CD4-positive, alpha-beta T cell treated with Interleukin-17A for 1 hour (primary cell): Measurements from ENCODE around the gene MCAT.

Source experiments
- DNase-seq: peaks from one replicate; pipeline ENCODE4 v3.0.0-alpha.2; 2020

Gene MCAT, protein sequence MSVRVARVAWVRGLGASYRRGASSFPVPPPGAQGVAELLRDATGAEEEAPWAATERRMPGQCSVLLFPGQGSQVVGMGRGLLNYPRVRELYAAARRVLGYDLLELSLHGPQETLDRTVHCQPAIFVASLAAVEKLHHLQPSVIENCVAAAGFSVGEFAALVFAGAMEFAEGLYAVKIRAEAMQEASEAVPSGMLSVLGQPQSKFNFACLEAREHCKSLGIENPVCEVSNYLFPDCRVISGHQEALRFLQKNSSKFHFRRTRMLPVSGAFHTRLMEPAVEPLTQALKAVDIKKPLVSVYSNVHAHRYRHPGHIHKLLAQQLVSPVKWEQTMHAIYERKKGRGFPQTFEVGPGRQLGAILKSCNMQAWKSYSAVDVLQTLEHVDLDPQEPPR

DNA sequence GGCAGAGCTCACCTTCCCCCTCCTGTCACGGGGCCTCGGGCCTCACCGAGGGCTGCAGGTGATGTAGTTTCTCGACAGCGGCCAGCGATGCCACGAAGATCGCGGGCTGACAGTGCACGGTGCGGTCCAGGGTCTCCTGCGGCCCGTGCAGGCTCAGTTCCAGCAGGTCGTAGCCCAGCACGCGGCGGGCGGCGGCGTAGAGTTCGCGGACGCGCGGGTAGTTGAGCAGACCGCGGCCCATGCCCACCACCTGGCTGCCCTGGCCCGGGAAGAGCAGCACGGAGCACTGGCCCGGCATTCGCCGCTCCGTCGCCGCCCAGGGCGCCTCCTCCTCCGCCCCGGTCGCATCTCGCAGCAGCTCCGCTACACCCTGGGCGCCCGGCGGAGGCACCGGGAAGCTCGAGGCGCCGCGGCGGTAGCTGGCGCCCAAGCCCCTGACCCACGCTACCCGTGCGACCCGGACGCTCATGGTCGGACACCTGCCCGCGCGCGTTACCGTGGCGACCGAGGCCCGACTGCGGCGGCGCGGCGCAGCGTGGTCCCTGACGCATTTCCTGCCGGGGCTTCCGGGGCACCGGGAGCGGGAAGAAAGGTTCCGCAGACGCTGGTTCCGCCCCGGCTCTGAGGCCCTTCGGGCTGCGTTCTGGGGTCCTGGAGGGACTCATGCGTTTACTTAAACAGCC is at the start of gene MCAT:
Gene MCAT, minus strand, starts transcription at position 519 of the 683 bp plus-strand sequence. Its CDS starts 50 bp downstream, at position 469.
- peak; percentile 85 for DNase-seq

DNA sequence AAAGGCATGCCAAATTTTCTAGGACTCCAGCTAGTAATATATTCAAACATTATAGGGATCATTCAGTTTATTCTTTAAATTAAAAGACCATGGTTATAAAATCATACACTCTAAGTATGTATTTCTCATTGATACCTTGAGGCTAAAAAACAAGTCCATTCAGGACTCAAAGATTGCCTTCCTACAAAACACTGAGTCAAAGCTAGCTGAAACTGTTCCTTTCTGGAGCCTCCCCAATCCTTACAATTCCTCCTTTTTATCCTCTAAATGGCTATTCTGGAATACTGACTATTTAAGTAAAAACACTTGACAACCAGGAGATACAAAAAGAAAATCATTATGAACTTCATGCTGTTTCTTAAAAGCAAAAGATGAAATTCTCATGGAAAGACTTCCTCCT is 48.6 kb upstream of the MCAT start:
- DNase-seq: no peak

DNA sequence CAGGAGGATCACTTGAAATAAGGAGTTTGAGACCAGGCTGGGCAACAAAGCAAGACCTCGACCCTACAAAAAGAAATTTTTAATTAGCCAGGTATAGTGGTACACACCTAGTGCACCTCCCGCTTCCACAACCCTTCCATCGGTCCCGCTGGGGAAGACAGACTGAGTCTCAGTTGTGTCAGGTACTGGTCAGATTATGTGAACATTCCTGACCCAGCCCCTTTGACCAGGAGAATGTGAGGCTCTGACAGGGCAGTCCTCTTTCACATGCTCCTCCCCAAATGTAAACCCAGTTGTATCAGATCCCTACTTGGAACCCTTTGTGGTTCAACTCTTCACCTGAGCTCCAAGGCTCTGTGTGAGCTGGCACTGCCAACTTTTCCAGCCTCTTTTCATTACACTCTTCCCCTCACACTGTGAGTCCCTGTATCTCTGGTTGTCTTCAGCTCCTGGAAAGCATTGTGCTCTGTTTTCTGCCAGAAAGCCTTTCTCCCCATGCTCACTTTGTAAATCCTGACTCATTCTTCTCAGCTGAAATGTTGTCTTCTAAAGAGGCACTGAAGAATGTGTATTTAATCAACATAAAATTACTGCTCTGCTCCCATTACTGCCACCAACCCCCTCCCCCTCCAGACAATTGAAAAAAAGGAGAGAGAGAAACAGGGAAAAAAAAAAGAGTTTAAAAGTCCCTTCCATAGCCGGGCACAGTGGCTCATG is 45.8 kb upstream of the MCAT start:
- DNase-seq: no peak

DNA sequence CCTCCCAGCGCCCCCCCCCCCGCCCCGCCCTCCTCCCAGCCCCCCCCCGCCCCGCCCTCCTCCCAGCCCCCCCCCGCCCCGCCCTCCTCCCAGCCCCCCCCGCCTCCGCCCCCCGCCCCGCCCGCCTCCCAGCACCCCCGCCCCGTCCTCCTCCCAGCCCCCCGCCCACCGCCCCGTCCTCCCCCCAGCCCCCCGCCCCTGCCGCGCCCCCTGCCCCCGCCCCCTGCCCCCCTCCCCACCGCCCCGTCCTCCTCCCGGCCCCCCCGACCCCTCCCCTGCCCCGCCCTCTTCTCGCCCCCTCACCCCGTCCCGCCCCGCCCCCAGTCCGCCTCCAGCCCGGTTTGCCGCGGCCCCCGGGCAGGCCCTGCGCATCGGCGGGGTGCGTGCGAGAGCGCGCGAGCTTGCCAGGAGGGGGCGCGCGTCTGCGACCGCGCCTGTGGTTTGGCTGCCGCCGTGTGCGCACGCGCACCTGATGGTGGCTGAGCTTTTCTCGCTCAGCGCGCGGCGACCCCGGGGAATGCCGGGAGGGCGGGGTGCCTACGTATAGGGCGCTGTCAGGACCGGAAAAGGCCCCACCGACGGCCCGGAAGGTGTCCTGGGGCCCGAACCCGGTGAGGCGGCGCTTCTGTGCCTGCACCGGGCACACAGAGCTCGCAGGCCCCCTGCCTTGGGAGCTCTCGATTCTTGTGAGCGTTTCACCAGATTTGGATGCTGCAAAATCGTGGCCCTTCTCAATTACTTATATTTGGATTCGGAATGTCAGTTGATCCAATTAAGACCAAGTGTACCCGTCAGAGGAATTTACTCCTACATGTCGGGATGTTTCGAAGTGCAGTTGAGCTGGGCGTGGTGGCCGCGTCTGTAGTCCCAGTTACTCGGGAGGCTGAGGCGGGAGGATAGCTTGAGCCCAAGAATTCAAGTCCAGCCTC is 44.2 kb upstream of the MCAT start:
- peak; percentile 96 for DNase-seq

DNA sequence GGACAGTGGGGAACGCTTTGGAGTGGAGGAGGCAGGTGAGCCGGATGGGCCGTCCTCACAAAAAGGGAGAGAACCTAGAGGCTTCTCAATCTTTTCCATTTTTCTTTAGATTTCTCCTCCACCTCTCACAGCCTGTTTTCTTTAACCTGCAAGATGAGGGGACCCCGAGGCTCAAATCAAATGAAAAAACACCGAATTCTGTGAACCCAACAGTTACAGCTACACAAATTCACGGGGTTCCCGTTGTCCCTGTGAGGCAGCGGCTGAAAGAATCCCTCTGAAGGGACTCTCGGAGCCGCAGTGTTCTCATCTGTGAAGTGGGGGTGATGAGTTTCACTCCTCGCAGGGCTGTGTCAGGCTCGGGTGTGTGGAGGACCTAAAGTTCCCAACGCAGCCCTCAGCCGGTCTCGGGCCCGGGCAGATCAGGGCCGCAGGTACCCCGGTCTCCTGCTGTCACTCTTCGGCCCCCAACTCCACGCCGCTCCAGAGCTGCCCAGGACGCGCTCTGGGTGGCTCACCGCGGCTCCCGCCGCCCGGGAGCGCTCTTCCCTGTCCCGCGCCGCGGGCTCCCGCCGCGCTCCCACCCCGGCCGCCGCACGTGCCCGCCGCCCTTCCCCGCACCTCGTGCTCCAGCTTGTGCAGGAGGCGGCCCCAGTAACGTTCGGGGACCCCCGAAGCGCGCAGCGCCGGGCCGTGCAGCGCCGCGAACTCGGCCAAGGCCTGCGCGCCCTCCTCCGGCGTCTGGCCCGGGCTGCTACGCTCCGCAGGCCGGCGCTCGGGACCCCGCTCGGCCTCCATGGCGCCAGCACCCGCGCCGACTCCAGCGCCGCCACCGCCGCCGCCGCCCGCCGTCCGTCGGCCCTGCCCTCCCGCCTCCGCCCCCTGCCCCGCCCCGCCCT is 43.3 kb upstream of the MCAT start, which contains the start of gene TTLL12:
Gene TTLL12, minus strand, starts transcription at position 863 of the 899 bp plus-strand sequence. Its CDS starts 65 bp downstream, at position 798.
- peak; percentile 60 for DNase-seq

DNA sequence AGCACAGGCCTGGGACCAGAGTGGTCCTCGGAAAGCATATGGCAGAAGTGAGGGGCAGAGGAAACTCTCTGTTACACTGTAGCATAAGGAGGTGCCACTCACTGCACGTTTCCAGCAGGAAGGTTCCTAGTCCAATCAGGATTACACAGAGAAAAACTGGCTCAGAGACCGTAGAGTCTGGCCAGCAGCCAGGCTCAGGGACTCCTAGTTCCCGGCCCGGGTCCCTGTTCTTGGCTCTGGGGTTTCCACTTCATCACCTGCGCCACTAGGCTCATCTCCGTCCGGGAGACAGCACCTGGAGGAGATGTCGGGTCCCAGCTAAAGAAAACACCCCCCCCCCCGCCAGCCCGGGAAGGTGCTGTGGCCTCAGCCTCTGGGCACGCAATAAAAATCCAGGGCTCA is 42.7 kb upstream of the MCAT start:
- no peak for DNase-seq

DNA sequence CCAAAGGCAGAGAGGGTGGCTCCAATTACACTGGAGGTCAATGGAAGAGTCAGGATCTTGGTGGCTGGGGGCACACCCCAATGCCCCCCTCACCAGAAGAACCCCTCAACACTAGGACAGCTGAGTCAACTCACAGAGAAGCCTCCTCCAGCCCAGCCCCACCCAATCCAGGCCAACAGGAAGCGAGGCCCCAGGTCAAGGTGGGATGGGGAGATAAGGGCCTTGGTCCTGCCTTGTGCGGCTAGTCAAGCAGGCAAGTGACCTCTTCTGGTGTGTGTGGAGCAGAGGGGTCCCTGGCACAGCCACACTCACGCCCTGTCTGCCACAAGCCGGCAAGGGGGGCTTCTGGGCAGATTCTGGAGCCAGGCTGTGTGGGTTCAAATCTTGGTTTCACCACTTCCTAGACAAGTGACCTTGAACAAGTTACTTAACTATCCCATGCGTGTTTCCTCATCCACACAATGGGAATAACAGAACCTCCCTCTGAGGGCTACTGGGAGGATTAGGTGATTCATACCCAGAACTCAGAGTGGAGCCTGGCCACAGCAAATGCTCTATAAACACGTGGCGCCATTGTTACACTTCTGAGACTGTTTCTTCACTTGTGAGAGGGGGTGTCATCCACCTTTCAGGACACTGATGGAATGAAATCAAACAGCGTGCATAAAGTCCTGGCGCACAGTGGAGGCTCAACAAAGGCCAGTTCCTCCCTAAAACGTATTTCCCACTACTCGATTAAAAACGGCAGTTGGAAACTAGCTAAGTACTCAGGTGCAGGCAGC is 40.5 kb upstream of the MCAT start:
- no peak for DNase-seq

DNA sequence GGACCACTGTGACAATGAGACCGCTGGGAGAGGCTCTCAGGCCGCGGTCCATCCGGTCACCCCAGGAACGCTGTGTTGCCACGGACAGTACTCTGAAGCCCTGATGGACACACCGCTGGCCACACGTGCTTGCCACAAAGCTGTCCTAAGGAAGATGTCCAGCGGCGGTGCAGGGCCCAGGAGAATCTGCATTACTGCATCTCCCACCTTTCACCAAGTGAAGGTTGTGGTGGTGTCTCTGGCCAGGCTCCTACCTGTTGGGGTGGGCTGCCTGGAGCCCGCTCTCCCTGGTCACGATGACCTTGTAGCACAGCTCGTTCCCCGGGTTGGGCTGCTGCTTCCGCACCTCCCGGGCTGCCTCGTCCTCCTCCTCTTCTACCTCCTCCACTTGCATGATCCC is 39.5 kb upstream of the MCAT start:
- DNase-seq: no peak

DNA sequence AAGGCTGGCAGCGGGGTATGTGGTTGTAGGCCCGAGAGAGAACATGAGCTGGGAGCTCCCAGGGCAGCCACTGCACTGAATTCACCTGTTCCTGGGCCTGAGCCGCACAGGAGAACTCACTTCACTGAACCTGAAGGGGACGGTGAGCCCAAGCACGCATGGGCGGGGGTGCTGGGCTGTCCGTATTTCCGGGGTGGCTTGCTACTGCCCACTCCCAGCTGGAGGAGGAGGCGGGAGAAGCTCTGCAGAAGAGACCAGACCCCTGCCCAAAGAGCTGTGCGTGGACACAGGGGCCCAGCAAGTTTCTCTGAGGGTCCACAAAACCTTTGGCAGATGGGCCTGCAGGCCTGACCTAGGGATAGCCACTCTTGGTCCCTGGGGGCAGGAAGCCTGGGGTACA is 38.9 kb upstream of the MCAT start:
- no peak for DNase-seq

DNA sequence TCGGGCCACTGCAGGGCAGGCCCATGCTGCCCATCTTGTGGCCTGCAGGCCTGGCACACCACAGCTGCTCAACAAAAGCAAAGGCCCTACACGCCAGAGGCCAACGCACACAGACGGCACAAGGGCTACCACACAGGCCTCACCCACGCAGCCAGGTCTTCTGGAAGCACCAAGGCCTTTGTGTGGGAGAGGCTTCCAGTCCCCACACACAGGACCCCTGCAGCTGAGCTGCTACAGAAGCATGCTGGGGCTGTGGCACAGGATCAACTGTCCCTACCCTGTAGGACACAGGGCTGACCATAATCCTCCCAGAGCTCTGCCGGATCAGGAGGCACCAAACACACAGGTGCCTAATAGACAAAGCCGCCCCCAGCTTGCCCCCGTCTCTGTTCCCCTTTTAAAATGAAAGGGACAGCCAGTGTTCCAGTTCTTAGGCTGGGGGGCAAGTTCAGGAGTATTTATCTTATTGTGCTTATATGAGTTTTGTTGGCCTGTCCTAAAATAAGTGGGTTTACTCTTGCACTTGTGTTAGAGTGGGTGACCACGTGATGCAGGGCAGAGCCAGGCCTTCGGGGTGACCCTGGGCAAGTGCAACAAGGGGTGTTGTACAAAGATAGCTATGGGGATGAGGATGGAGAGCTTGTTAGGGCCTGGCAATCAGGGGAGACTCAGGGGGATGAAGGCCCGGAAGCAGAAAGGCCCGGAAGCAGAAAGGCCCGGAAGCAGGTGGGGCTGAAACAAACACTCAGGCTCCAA is 38.3 kb upstream of the MCAT start:
- DNase-seq: no peak

DNA sequence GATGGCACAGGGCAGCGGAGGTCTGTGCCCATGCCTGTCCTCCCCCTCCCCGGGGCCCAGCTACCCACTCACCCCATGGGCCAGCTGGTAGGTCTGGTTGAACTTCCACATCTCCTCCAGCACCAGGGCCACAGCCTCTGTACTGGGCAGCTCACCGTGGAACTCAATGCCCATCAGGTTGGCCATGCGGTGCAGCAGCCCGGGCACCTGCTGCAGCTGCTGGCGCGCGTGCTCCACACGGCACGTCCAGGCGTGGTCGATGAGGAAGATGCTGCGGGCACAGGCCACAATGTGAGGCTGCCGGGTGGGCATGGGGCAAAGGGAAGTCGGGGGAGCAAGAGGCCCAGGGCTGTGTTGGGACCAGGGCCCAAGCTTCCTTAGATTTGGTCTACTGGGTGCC is 37.5 kb upstream of the MCAT start:
- no peak for DNase-seq

DNA sequence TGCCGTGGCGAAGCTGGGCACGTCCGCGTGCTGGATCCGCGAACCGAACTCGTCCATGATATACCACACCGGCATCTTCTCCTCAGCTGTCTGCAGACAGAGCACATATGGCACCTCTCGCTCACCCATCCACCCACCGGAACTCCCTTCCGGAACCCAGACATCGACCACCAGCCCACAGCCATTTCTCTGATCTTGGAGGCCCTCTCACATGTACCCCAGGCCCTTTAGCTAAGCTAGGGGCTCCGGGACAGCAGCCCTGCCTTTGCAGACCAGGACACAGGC is 36.7 kb upstream of the MCAT start:
- DNase-seq: no peak

DNA sequence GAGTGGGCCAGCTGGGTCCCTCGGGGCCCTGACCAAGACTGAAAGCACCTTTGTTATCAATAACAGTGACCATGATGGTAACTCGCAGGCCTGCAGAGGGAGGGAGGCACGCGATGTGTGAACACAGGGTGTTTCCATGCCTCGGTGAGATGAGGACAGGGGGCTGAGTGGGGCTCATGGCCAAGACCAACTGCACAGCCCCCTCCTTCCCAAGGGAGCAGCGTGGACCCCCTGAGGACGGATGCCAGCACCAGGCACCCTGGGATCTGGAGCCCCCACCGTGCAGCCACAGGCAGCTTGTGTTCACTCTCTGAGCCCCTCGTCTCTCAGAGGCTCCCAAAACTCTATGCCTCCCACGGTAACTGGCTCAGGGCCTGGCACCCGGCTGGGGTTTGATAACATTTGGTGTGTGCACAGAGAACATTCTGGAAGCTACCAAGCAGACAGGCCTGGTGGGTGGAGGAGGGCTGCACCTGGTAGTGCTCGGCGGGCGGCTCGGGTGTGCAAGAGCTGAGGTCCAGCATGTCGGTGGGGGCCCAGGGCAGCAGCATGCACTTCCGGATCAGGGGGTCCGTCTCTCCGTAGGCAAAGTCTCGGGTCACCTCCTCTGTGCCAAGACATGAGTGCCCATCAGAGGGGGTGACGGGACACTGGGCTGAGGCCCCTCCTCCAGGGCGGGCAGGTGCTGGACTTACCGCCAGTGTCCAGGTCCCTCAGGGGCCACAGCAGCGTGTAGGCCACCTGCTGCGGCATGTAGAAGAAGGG is 36.1 kb upstream of the MCAT start:
- DNase-seq: no peak

DNA sequence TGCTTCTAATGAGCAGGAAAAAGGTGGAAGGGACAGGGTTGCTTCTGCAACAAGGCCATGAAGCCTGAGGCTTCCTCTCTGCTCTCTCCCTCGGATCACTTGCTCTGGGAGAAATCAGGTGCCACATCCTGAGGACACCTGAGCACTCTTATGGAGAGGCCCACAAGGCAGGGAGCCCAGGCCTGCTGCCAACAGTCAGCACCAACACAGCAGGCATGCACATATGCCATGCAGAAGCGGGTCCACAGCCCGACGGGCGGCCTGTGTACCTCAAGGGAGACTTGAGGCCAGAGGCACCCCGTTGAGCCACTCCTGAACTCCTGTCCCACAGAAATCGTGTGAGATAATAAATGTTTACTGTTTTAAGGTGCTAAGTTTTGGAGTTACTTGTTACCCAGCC is 34.3 kb upstream of the MCAT start:
- DNase-seq: no peak

DNA sequence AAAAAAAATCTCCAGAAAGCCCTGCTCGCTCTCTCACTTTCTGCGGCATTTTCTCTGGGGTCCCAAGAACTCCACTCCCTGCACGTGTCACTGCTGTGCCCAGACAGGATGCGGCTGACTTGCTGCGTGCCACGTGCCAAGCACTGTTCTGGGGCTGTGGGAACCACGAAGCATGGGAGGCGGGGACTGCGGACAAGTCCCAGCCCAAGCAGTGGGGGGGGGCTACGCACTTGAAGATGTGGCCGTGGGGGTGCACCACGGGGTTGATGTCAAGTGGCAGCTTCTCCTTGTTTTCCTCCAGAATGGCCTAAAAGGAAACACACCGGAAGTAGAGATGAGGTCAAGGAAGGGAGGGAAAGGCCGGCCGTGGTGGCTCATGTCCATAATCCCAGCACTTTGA is 32.9 kb upstream of the MCAT start:
- DNase-seq: no peak

DNA sequence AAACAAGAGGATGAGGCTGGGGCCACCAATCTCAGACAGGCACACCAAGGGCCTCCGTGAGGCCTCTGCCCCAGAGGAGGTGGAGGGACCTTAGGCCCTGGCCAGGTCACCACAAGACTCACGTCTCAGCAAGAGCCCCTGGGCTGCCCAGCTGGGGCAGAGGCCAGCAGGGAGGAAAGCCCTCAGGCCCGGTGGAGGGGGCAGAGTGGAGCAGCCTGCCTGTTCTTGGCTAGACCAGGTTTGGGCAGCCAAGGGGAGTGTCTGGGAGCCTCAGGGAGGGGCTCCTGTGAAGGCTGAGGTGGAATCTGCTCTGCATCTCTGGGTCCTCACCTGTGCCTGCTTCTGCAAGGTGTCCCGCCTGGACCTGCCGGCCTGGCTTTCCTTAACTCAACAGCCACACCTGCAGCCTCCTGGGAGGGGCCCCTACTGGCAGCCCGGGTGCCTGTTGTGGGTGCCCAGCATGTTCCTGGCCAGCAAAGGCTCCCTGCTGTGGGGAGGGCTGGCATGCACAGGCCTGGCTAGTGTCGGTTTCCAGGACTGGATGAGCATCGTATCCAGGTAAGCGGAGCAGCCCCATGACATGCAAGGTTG is 31.8 kb upstream of the MCAT start:
- no peak for DNase-seq

DNA sequence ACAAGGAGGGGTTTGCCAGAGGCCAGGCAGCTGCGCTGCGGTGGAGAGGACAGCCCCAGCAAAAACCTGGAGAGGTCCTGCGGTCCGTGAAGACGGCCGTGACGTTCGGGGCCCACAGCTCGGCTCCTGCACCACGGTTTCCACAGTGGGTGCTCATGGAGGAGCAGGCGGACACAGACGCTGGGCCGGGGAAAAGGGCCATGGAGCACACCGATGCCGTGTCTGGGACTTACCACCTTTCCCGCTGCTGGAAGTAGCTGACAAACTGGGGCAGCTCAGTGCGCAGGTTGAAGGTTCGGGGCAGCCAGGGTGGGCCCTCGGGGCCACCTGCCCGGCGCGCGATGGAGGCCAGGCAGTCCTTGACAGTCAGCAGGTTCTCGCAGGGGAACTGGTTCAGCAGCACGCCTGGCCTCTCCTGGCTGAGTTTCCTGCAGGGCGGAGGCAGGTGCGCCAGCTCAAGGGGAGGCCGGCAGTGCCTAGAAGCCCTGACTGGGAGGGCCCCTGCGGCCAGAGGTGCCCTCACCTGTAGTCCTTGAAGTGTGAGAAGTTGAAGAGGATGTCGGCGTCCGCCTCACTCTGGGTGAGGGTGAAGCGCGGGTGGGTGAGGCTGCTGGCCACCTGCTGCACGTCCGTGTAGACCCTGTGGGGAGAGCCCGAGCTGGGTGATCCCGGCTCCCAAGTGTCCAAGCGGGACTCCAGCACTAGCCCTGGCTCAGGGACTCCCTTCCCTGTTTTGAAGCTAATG is 30.9 kb upstream of the MCAT start:
- DNase-seq: no peak

DNA sequence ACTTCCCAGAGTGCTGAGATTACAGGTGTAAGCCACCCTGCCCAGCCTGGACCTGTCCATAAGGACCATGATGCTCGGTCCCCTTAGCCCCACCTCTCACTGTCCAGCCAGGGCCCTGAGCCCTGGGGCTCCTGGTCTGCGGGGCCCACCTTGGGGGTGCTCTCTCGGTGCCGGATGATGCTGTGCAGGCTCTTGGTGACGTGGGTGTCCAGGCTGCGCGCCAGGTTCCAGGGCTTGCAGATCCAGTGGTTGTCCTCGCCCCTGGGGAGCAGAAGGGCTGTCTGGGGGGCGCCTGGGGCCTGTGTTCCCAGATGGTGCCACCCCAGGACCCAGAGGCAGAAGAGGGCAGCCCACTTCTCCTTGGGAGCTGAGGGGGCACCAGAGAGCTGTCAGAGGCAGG is 30.4 kb upstream of the MCAT start:
- no peak for DNase-seq
